IPS-11a (cell line): Measurements from ENCODE around the gene GLRX3.
A peak's percentile ranks its signal among the peaks of the same experiment; 100 is the strongest.
"Not testable (repeated sequence)": the region's sequence is repeated elsewhere in the genome, so short reads cannot be mapped to it uniquely, and the experiment has no call there.

Experiments used
- H3K4me3 ChIP-seq: one replicate; pipeline ENCODE4 v1.5.1; 2013; ENCODE audit warnings: low read depth, low read length, control low read depth

GLRX3 gene

GRCh38 chr10:130136226-130137089 lies at the start of gene GLRX3:
Gene GLRX3, plus strand, starts transcription at chr10:130136391. Its CDS starts 30 bp downstream, at chr10:130136421.
- H3K4me3 ChIP-seq: peak within 1 kb of the TSS; percentile 79

- H3K4me3 ChIP-seq: not testable (repeated sequence)
Measured at GRCh38 chr10:130090565-130090964, 45.6 kb upstream of the GLRX3 start.

- no peak overlapping the region for H3K4me3 ChIP-seq
Measured at GRCh38 chr10:130099344-130099743, 36.8 kb upstream of the GLRX3 start.

GRCh38 chr10:130105724-130106123 lies 30.5 kb upstream of the GLRX3 start:
- H3K4me3 ChIP-seq: no peak overlapping the region

- H3K4me3 ChIP-seq: not testable (repeated sequence)
Measured at GRCh38 chr10:130108146-130108545, 28.0 kb upstream of the GLRX3 start.

- no peak overlapping the region for H3K4me3 ChIP-seq
Measured at GRCh38 chr10:130108934-130109604, 27.1 kb upstream of the GLRX3 start.

- H3K4me3 ChIP-seq: peak overlapping the region; percentile 91
Measured at GRCh38 chr10:130109796-130110245, 26.4 kb upstream of the GLRX3 start.

GRCh38 chr10:130110246-130111112 lies 25.7 kb upstream of the GLRX3 start, which contains the start of gene C10orf143:
Gene C10orf143, minus strand, starts transcription at chr10:130110830. Its CDS starts 58 bp downstream, at chr10:130110772.
- peak within 1 kb of the TSS; percentile 91 for H3K4me3 ChIP-seq

- H3K4me3 ChIP-seq: peak overlapping the region; percentile 91
Measured at GRCh38 chr10:130111113-130111851, 24.9 kb upstream of the GLRX3 start.

- H3K4me3 ChIP-seq: peak overlapping the region; percentile 91
Measured at GRCh38 chr10:130111852-130112180, 24.4 kb upstream of the GLRX3 start.

GRCh38 chr10:130112821-130113220 lies 23.4 kb upstream of the GLRX3 start:
- no peak overlapping the region for H3K4me3 ChIP-seq

GRCh38 chr10:130116942-130117341 lies 19.2 kb upstream of the GLRX3 start:
- not testable (repeated sequence) for H3K4me3 ChIP-seq

- H3K4me3 ChIP-seq: not testable (repeated sequence)
Measured at GRCh38 chr10:130117535-130117934, 18.7 kb upstream of the GLRX3 start.

GRCh38 chr10:130121486-130122079 lies 14.6 kb upstream of the GLRX3 start:
- H3K4me3 ChIP-seq: no peak overlapping the region

GRCh38 chr10:130127364-130128061 lies 8.7 kb upstream of the GLRX3 start:
- H3K4me3 ChIP-seq: no peak overlapping the region

GRCh38 chr10:130128062-130128781 lies 8.0 kb upstream of the GLRX3 start:
- H3K4me3 ChIP-seq: no peak overlapping the region

GRCh38 chr10:130128922-130129321 lies 7.3 kb upstream of the GLRX3 start:
- H3K4me3 ChIP-seq: no peak overlapping the region

GRCh38 chr10:130135676-130136225 lies 440 bp upstream of the GLRX3 start:
- H3K4me3 ChIP-seq: peak overlapping the region; percentile 79

GRCh38 chr10:130137090-130137448 lies 878 bp downstream of the GLRX3 start:
- peak overlapping the region; percentile 79 for H3K4me3 ChIP-seq
